NCI-H2029 treated with DMSO at 0.1 percent for 48 hours (cell line): ENCODE results near the gene PLPP1.
"Not testable (repeated sequence)": the region's sequence is repeated elsewhere in the genome, so short reads cannot be mapped to it uniquely, and the experiment has no call there.

Experiments used
- DNase-seq: peaks from one replicate; lab custom pipeline; 2025; lab: John Stamatoyannopoulos, UW

The PLPP1 gene

GRCh38 chr5:55503917-55504316 lies 30.8 kb downstream of the PLPP1 start:
- not testable (repeated sequence) for DNase-seq

- no peak for DNase-seq
Observed at GRCh38 chr5:55502759-55503158, 32.0 kb downstream of the PLPP1 start.

DNA sequence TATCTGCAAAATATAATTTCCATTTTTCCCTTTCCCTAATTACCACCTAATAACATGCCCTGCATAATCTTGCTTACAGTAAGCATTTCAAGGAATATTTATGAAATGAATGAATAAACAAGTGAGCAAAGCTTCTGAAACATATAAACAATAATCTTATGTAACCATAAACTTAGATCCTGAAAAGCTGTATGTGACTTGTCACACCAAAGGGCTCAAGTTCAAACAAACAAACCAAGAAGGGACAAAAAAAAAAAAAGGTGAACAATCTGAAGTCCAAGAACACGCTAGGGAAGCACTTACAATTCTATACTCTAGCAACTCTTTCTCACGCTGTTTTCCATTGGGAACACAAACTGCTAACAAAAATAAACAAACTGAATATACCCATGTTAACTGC lies 36.3 kb downstream of the PLPP1 start:
- no peak for DNase-seq

DNA sequence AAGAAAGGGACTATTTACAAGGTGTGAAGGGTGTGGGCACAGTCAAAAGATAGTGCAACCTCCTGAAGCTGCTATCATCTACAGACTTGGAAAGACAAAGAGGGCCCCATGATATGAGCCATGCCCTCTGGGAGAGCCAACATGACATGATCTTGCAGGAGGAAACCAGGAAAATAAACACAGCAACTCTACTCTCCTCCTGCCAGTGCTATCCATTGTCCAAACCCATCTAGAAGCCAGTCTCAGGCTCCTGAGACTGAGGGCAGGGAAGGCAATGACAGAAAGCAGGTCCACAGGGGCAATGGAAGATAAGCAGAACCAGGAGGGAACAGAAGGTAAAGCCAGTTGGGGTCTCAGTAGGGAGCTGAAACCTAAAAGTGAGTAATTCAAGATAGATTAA lies 37.1 kb downstream of the PLPP1 start:
- DNase-seq, result no peak

DNA sequence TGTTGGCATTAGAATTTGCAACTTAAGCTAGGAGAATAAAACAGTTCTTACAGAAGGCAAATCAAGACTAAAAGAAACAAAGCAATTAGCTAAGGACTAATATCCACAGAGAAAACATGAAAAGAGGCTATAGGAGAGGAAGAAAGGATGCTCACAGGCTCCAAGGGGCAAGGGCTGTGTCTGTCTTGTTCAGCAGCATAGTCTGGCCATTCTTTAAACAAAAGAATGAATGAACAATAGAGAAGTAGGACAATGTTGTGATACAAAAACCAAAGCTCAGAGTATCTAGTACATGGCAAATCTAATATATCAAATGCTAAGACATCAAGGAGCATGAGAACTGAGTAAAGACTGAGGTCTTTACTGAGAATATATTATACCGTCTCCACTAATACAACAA lies 39.5 kb downstream of the PLPP1 start:
- no peak for DNase-seq

DNA sequence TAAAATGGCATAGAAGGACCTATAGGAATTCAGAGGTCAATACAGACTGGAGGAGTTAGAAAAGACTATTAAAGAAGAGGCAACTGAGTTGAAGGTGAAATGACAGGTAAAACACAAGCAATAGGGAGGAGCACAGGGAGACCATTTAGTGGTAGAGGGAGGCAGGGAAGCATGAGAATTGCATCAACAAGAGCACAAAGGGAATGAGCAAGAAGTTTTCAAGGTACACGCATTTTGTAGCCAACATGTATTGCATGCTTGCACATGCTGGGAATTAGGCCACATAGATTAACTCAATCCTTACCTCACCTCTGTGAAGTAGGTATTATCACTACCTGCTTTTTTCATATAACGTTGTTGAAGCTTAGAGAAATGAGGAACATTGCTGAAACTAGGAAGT lies 42.3 kb downstream of the PLPP1 start:
- DNase-seq, result no peak

GRCh38 chr5:55485073-55485472 lies 49.7 kb downstream of the PLPP1 start:
- DNase-seq, result no peak

- no peak for DNase-seq
Observed at GRCh38 chr5:55484531-55484930, 50.2 kb downstream of the PLPP1 start.

GRCh38 chr5:55483885-55484284 lies 50.9 kb downstream of the PLPP1 start:
- DNase-seq, result no peak

DNA sequence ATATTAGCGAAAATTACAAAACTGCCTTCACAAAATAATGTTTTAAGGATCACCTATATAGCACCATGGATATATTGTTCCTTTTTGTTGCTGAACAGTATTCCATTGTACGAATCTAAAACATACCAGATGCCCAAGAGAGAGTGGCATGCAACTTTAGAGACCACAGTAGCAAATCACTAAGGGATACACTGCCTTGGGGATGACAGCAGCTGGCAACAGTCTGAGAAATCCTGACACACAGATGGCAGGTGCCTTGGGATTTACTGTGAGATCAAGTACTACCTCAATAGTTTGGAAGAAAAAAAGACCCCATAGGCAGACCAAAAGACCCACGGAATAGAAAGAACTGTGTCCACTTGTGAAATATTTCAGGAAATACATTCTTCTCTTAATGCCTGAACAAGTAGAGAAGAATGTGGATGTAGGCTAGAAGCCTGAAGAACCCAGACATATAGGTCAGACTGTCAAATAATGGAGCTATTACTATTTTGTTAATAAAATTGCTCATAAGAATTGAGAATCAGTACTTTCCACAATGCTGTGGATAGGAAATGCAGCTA lies 53.4 kb downstream of the PLPP1 start:
- no peak for DNase-seq

GRCh38 chr5:55480781-55481180 lies 54.0 kb downstream of the PLPP1 start:
- DNase-seq, result no peak

- no peak for DNase-seq
Observed at GRCh38 chr5:55472642-55473041, 62.1 kb downstream of the PLPP1 start.

DNA sequence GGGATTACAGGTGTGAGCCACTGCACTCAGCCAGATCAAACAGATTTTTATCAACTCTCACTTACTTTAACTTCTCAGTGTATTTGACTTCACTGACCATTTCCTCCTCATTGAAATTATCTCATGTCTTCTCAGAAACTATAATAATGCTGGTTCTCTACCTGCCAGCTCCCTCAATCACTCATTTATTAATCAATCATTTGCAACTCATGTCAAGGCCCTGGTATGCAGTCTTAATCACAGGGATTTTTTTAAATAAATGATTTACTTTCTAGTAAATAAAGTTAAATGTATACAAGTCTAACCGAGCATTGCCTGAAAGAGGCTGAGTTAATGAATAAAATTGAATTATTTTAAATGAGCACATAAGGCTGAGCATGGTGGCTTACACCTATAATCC lies 63.3 kb downstream of the PLPP1 start:
- no peak for DNase-seq

- no peak for DNase-seq
Observed at GRCh38 chr5:55470282-55470681, 64.5 kb downstream of the PLPP1 start.

DNA sequence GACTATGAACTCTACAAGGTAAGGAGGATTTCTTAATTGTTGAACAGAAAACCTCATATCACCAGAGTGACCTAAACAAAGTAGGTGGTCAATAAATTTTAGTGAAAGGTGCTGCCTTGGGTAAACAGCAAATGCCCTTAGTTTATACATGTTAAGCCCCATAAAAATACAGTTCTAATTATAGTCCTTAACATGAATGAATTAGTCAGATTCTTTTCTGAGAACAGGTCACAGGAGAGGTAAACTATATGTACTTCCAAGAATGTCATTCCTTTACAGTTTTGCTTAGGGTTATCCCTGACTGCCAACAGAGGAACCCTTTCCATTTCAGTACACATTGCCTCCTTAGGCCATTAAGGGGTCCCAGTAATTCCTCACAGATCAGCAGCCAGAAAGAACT lies 64.9 kb downstream of the PLPP1 start:
- DNase-seq, result no peak

DNA sequence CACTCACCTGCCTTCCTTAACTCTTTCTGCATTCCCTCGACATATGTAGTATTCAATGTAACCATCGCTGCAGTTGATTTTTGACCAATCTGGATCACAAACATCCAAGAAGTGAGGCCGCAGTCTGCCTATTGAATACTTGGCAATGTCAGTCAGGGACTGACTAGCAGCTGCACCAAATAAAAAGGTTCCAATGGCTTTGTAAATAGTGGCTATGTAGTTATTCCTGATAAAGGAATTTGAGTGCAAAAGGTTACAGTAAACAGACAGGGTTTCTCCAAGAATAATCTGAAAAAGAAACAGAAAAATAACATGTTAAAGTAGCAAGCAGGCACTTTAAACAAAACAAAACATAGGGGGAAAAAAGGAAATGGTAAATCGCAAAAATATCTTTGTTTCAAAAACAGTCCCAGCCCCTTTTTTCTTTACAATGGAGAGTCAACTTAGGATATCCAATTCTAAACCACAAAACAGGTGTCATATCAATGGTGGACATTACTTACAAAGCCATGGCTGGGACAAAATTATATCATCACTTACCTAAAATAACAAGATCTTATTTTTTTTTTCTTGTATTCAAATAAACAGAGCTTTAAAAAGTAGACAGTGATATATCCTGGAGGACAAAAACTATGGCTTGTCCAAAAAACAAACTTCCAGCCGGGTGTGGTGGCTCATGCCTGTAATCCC lies 66.8 kb downstream of the PLPP1 start:
- no peak for DNase-seq

- DNase-seq, result no peak
Observed at GRCh38 chr5:55463613-55464012, 71.2 kb downstream of the PLPP1 start.

- DNase-seq, result no peak
Observed at GRCh38 chr5:55459572-55459971, 75.2 kb downstream of the PLPP1 start.

DNA sequence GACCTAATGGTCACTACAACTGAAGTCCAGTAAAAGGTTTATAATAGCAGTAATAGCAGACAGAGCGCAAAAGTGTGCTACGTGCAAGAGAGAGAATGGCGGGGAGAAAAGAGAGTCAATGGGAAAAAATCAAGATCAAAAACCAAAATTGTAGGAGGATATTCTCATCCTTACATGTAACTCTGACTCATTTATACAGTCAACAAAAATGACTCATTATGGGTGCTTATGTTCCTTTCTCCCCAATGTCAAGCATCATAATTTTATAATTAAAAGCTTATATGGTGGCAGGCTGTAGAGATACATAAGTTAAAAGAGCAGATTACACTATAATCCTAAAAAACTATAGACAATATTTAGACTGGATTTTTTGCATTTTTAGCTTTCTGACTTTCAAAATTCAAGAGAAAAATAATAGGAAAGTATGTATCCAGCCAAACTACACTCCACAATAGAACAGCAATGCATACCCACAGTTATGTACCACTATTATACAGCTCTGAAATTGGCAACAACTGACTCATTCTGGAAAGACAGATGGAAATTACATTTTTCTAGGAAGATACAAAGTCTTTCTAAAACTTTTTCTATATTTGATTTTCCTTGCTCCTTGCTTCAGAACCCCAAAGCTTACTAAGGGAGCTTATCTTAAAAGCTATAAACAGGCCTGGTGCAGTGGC lies 78.4 kb downstream of the PLPP1 start:
- no peak for DNase-seq

- no peak for DNase-seq
Observed at GRCh38 chr5:55454282-55454681, 80.5 kb downstream of the PLPP1 start.

DNA sequence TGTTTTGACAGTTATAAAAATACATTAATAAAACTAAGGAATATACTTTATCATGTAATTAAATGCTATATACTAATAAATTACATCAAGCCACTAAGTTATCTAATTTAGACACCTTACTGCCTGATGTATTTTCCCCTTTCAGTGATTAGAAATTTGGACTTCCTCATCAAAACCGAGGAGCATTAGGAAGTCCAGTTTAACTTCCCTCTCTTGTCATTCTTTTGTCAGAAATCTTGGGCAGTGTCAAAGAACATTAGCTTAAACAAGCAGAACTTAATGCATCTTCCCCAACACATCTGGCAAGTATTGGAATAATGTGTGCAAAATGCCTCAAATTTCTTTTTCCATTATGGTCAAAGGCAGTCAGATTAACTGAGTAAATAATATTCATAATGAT lies 81.6 kb downstream of the PLPP1 start:
- DNase-seq, result no peak

- no peak for DNase-seq
Observed at GRCh38 chr5:55451976-55452375, 82.8 kb downstream of the PLPP1 start.

DNA sequence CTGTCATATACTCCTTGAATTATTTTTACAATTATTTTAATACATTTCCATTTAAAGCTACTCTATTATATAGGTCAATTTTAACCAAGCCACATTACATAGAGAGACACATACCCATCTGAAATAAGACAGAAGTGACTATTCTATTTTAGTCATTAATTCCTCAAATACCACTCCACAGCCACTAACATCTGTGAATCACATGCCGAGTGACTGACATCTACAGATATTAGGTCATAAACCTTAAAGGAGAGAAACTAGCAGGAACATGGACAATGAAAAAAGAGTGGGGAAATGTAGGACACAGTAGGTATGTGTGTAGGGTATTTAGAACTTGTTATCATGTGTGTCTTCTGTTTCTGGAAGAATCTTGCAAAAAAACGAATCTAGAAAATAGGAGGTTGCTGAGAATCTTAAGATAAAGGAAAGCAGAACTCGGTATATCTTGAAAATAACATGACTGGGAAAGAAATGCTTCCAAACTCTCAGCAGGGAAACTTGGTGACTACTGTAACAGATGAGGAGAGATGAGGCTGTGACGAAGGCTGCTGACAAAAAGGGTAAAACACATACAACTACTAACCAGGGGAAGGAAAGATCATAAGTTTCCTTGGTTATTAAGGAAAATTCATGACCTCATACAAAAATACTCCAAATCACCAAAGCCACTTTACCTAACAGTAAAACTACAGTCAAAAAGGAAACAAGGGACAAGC lies 84.6 kb downstream of the PLPP1 start:
- no peak for DNase-seq
